ENCODE data around the gene AFAP1.

AFAP1 gene

GRCh38 chr4:7815562-7815961, 124.1 kb downstream of the AFAP1 start:
- DNase-seq = no peak

DNA sequence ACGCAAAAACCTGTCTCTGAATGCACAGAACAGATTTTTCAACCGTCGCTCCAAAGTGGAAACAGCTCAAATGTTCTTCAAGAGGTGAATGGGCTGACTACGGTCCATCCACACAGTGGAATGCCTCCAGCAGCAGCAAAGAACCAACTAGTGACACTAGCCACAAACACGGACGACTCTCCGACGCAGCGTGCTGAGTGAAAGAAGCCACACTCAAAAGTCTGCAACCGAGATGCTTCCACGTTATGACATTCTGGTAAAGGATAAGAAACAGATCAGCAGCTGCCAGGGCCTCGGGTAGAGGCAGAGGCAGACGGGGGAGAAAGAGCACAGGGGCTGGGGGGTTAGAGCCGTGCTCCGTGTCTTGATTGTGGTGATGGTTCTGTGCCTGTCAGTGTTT, 125.2 kb downstream of the AFAP1 start:
- DNase-seq = no peak

DNA sequence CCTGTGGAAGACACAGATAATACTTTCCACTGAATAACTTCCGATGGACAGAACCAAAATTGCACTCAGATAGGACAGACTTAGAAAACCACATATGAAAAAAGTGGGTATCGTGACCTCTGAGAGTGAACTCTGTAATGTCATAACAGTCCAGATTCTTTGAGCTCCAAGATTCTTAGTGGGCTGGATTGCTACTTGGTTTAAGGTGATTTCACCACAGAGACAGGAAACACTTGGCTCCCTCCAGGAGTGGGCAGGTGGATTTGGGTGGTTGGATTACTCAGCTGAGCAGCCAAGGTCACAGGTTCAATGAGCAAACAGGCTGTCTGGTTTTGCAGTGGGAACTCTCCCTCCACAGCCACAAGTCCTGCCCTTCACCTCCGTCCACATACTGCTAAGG, 126.0 kb downstream of the AFAP1 start:
- DNase-seq = no peak

DNA sequence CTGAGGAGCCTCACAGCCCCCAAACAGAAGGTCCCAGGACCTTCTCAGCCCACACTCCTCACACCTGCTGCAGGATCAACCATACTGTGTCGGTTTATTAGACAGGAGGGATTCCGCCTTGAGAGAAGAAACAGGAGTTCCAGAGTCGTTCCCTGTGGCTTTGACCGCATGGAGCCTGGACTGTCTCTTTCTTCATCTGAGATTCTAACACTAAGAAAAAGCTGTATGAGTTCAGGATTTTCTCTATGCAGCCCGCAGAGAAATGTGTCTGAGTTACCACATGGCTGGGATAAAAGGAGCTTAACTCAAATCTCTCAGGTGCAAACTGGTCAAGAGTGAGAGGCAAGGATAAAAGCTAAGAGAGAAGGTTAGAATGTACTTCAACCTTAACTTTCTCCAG, 126.7 kb downstream of the AFAP1 start:
- DNase-seq = no peak

- no peak for DNase-seq
These were observed 127.3 kb downstream of the AFAP1 start for GRCh38 chr4:7812231-7812857.

GRCh38 chr4:7811536-7812191, 128.0 kb downstream of the AFAP1 start:
- no peak for DNase-seq

DNA sequence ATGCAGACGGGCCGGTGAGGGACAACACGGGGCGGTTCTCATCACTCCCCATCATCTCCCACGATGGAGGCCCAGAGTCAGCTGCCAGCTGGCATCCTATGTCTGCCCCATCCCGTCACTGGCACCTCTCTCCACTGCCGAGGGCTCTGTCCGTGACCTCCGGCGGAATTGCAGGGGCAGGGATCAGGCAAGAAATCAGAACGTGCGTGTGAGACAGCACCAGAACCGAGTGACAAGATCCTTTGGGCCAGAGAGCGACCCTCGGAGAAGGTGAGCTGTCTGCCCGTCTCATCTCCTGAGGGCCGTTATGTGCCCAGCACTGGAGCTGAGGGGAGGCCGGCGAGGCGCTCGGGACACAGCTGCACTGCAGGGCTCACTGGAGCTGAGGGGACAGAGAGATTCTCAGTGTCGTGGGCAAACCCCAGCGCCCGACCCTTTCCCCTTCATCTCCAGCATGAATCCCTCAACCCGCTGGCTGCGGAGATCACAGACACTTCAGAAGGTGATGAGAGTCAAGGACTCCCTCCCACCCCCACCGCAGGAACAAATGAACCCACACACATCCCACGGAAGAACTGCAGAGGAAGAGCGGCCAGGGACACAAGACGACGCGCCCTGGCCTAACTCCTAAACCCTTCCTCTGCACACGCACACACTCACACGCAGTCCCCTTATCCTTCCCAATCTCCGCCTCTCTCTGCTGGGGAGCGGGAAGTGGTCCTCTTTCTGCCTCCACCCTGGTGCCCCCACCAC, 128.7 kb downstream of the AFAP1 start:
- no peak for DNase-seq

- no peak for DNase-seq
These were observed 130.9 kb downstream of the AFAP1 start for GRCh38 chr4:7808752-7809151.

DNA sequence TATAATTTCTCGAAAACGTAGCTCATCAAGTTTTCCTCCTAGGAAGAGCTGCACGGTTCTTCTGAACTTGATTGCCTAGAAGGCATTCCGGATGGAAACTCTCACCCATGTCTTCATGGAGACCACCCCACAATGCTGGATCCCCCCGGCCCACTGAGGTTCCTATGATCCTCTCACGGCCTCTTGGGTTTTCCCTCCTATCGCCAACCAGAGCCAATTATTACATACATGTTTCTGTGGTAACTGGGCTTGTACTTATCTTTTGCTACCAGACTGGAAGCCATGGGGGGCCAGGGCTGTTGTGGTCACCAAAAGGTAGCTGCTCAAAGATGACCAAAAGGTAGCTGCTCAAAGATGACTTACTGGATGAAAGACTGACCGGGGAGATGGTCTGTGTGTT, 131.5 kb downstream of the AFAP1 start:
- no peak for DNase-seq

GRCh38 chr4:7807351-7807921, 132.2 kb downstream of the AFAP1 start:
- no peak for DNase-seq

DNA sequence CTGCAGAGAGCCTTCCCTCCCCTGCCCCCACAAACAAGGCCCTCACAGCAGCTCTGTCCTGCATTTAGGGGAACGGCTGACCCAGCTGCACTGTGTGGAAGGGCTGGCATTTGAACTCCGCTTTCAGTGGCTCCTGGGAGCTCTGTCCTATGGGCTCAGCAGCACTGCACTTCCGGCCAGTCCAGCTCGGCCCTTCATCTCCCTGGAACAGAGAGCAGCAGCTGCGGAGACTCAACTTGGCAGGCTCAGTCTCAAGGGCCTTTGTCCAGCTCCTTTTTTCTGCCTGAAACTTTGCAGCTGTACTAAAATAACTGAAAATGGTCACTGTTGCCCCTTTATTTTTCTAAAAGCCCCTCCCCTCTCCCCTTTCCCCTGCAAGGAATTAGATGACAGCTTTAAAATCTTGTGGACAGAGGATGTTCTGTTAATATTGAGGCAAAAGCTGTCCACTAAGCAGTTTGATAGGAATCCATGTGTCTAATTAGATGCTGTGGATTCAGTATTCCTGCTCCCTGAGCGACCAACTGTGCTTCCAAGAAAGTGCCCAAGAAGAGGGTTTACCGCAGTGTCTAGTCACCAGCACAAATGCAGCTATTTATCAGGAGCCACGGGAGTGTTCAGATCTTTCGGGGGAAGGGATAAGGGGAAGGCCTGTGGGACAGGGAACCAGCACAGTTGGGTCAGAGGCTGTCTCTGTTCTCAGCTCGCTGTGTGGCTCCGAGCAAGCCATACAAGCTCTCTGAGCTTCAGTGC, 133.1 kb downstream of the AFAP1 start:
- DNase-seq = no peak

DNA sequence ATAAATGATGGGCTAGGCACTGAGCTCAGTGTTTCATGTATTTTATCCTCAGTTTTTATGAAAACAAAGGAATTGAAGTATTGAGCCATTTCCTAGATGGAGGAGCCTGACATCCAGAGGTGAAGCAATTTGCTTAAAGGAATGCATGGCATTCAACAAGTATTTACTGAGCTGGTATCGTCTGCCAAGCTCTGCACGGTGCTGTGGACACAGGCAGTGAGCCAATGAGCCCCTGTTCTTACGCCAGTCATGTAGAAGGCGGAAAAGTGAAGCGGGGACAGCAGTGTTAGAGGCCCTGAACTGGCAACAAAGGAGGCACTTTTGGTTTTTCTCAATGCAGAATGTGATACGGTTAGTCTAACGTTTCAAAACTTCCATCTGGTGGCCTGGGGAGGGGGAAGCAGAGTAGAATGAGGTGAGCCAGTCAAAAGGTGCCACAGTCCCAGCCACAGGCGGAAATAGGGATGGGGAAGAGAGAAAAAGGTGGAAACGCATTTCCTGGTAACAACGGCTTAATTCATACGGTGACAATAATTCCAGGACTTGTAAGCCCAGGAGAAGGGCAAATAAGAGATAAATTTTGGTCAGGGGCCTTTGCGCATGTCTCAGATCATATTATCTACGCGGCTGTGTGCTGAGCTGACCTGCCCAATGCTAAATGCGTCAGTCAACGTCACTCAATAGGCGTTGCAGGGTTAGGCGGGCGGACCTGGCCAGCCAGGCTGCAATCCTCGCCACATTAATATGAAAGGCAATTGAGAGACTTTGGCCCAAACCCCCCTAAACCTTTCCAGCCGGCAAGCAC, 133.9 kb downstream of the AFAP1 start:
- DNase-seq = no peak

- no peak for DNase-seq
These were observed 134.8 kb downstream of the AFAP1 start for GRCh38 chr4:7804756-7805385.

DNA sequence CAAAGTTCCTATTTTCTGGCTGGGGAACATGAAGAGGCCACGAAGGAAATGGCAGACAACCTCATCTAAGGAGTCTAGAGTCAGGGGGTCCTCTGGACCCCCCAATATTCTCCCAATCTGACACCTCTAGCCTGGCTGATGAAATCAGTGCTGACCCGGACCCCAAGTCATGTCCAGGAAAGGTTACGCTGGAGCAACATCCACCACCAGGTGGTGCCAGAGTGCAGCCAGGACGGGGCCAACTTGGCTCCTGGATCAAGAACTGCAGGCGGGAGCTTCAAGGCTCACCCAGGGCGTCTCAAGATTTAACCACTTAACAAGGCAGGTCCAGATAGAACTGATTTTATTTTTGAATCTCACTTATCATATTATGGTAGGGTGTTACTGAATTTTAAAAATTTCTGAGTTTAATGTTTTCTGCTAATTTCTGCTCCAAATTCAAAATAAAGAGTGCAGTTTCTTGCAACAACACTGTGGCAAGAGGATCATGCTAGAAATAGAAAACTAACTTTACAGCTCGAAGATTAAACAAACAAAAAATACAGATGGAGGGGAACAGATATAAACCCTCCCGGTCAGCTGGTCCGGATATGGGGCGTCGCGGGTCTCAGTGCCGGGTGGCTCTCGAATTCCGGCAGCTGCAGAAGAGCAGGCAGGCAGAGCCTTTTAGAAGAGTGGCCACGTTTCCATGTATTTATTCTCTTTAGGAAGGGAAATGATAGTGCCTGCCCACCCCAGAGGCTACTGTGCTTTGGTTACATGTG, 135.5 kb downstream of the AFAP1 start:
- DNase-seq = peak; percentile 39 to 59

DNA sequence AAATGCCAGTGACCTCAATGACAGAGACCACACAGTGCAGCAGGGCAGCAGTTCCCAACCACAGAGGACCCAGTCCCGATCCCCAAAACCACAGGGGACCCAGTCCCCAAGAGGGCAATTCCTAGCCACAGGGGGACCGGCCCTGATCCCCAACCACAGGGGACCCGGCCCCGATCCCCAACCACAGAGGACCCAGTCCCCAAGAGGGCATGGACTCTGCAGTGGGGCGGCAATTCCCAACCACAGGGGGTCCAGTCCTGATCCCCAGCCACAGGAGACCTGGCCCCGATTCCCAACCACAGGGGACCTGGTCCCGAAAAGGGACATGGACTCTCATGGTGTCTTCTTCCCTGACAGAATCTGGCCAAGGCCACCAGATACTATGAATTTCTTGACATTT, 136.3 kb downstream of the AFAP1 start:
- DNase-seq = no peak

DNA sequence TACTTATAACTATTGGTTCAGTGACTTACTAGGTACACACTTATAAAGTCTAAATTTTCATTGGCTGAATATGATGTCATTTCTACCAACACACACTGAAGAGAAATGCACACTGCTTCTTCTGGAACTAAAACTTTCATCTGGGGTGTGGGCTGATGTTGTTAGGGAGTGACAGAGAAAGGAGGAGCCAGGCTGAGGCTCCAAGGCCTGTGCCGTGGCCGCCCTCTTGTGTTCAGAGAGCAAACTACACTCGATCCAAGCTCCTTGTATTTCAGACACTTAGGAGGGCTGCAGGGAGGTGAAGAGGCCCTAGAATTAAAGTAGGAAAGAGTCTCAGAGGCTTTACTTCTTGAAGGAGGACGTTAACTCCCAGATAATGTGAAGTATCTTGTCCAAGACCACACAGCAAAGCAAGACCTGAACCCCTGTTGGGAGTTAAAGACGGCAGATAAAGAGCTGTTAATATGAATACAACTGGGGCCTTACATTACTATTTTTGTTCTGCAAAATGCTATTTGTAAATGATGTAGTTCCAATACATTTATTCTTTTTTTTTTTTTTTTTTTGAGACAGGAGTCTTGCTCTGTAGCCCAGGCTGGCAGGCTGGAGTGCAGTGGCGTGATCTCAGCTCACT, 137.5 kb downstream of the AFAP1 start:
- DNase-seq = peak; percentile 46 to 56

DNA sequence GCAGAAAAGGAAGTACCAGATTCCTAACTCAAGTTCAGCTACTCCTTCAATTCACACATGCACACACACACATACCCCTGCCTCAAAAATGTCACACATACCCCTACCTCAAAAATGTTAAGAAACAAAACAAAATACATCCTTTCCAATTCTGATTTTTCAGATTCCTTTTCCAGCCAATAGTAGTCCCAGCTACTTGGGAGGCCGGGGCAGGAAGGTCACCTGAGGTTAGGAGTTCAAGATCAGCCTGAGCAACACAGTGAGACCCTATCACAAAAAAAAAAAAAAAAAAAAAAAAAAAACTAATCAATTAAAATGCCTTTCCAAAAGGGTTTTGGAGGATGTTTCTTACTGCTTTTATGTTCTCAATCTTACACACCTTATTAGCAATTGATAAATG, 138.0 kb downstream of the AFAP1 start:
- DNase-seq = no peak

DNA sequence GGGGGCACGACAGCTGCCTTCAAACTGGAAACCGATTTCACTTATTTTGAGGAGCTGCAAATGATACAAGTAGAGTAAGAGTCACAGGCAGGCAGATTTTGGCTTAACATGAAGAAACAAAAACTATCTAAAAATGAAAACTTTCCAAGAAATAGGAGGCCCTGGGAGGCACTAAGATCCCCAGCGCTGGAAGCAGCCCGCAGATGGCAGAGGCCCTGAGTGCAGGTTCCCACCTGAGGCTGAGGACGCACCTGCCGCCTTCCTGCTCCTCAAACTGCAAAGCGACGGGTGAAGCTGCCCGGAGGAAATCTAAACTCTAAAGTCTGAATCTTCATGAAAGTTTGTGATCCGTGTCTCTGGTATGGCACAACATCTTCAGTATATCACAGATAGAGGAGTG, 138.7 kb downstream of the AFAP1 start:
- DNase-seq = no peak

DNA sequence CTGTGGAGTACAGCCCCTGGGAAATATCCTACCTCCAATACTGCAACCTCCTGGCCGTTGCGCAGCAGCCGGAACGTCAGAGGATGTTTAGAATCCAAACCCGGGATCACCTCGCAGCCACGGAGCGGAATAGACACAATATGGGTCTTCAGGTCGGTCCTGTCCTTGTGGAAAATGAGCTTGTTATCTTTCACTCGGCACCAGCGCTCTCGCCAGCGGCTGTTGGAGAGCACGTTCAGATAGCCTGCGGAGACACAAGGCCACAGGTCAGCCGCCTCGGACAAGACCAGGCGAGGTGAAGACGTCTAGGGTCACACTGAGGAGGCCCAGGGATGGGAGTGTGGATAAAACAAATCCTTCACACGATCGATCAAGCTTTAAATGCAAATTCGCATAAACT, 139.3 kb downstream of the AFAP1 start:
- no peak for DNase-seq

DNA sequence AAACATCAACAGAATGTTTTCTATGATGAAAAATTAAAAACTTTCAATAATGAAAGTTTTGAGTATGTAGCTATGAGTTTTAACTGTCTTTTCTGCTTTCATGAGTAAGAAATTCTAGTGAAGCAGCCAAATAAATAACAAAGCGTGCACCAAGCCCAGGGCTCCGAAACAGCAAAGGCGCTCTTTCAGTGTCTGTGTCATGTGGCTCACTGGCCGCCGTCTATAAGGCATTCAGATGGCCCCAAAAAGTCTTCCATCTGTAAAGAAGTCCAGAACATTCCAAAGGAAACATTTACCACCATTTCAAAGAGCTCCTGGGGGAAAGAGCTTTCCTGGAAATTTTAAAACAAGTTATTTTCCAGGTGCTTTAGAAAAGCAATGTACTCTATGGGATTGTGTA, 139.9 kb downstream of the AFAP1 start:
- no peak for DNase-seq

DNA sequence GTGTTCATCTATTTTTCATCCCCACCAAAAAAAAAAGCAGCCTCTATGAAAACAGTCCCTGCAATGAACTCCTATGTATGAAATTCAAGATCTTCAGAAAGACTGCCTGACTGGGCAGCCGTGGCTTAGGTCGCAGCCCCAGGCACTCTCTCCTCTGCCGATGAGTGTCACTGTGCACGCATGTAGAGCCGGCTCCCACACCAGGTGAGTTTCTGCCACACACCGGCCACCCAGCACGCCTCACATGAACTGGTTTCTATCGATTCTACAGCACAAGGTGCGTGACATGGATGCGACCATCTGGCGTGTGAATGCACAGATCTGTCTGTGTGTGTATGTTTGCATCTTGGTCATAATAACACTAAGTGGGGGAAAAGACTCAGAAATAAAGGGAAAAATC, 140.4 kb downstream of the AFAP1 start:
- DNase-seq = no peak
